NCI-H748 (cell line): ENCODE results near the gene SIN3B.
"Not testable (repeated sequence)": the region's sequence is repeated elsewhere in the genome, so short reads cannot be mapped to it uniquely, and the experiment has no call there.

ENCODE experiments used
- DNase-seq: peaks from one replicate; lab custom pipeline; 2025; ENCODE audit not compliant: unreplicated experiment; lab: John Stamatoyannopoulos, UW

The SIN3B gene

DNA sequence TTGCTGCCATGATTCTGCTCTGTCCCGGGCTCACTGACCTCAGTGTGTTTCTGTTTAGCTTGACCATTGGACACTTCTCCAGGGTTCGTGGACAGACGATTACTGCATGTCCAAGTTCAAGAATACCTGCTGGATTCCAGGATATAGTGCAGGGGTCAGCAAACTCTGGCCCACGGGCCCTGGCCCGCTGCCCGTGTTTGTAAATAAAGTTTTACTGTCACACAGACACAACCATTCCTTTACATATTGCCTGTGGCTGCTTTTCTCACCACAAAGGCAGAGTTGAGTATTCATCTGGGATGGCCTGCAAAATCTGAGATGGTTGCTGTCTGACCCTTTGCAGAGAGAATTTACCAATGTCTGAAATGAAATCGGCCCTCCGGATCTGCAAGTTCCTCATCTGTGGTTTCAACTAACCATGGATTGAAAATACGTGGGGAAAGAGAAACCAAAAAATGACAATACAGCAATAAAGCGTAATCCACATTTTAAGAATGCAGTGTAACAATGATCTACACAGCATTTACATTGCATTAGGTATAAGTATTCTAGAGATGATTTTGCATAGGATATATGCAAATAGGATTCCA, 33.7 kb downstream of the SIN3B start:
- DNase-seq = no peak

DNA sequence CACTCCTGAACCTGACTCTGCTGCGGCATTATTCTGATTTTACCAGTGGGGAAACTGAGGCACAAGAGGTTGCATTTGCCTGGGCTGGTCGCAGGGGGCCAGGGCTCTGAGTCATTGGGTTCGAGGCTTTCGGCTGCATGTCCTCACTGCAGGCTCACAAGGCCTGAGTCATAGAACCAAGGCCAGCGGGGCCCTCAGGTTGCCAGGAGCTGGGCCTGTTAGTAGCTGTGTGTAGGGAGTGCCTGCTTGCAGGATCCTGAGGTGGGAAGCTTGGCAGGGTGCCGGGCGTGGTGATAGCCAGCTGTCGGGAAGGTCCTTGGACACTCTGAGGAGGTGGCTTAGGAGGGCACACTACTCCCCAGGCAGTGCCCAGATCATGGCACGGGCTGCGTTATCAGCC, 38.0 kb downstream of the SIN3B start:
- DNase-seq = no peak

DNA sequence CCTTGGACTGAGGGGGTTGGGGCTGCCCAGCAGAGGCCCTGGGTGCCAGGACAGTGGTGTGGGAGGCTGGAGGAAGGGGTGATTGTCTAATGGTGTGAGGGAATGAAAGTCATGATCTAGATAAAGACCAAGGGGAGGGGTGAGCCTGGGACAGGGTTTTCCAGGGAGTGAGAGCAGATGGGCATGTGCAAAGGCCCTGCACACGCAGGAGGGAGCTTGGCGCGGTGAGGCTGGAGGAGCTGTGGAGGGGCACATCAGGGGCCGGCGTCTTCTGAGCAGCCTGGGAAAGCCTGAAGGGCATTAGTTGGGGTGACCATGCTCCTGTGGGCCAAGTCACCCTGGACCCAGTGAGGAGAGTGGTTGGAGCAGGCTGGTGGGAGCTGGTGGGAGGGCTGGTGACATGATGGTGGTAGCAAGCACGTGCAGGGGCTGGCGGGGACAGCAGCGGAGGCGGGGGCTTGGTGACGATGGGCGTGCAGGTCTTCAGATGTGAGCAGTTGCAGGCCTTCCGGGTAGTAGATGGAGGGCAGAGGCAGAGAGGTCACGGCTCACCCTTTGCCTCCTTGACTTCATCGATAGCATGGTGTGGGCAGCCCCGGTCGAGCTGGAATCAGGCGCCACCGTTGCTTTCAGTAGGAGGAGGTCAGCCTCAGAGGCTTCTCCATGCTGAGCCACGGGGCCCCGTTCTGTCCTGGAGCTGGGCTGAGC, 39.4 kb downstream of the SIN3B start:
- no peak for DNase-seq

DNA sequence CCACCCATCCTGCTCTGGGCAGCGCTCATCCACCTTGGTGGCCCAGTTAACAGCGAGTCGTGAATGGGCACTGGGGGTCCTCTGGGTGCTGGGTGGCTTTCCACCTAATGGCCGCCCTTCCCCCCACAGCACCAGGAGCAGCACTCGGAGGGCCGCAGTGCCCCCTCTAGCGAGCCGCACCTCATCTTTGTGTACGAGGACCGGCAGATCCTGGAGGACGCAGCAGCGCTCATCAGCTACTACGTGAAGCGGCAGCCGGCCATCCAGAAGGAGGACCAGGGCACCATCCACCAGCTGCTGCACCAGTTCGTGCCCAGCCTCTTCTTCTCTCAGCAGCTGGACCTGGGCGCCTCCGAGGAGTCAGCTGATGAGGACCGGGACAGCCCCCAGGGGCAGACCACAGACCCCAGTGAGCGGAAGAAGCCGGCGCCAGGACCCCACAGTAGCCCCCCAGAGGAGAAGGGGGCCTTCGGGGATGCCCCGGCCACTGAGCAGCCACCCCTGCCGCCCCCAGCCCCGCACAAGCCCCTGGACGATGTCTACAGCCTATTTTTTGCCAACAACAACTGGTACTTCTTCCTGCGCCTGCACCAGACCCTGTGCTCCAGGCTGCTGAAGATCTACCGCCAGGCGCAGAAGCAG, 40.3 kb downstream of the SIN3B start:
- DNase-seq = no peak

DNA sequence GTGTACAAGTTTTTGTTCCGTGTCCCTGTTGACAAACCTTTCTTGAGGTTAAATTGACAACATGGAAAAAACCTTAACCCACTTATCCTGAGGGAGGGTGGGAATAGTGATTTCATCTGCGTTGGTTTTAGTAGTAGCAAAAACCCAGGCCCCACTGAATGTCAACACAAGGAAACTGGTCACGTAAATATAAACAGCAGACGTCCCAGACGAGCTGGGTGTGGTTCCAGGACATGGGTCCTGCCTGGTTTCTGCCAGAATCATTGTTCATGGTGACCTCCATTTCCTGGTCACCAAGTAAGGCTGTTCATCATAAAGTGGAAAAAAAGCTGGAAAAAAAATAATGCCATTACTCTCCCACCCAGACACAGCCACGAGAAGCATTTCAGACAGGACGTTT, 42.7 kb downstream of the SIN3B start:
- no peak for DNase-seq

DNA sequence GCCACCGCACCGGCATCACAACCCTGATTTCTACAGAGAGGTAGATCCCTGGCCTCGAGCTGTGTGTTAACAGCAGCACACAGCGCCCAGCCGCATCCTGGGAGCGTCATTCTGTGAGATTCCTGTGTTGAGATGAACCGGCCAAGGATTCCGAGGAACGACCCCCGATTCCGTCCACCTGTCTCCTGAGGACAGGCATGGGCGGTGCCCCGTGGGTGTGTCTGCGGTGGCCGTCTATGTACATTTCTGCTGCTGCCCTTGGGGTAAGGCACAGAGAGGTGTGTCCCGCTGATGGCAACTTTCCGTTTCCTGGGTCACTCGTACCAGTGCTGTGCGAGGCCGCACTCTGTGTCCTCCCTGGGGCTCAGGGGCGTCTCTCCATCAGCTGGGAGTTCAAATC, 43.5 kb downstream of the SIN3B start:
- no peak for DNase-seq

DNA sequence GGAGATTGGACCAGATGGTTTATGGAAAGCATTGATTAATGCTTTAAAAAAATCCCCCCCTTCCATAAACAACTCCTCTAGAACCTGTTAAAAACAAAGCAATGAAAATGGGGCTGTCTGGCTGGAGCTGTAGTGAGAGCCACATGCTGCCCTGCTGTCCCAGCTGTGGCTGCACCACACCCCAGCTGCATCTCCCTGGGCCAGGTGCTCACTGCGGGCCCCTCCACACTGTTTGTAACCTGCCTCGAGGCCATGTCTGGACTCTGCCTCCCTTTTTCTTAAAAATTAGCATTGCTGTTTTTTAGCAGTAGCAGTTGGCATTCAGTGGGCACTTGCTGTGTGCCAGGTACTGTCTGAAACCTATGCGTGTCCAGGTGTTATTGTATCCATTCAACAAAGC, 44.4 kb downstream of the SIN3B start:
- DNase-seq = no peak

DNA sequence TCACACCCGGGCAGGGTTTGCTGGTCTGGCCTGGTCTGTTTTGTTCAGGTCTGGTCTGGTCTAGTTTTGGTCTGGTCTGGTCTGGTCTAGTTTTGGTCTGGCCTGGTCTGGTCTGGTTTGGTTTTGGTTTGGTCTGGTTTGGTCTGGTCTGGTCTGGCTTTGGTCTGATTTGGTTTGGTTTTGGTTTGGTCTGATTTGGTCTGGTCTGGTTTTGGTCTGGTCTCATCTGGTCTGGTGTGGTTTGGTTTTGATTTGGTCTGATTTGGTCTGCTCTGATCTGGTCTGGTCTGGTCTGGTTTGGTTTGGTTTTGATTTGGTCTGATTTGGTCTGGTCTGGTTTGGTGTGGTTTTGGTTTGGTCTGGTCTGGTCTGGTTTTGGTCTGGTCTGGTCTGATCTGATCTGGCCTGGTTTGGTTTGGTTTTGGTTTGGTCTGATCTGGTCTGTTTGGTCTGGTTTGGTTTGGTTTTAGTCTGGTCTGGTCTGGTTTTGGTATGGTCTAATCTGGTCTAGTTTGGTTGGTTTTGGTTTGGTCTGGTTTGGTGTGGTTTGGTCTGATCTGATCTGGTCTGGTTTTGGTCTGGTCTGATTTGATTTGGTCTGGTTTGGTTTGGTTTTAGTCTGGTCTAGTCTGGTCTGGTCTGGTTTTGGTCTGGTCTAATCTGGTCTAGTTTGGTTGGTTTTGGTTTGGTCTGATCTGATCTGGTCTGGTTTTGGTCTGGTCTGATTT, 45.2 kb downstream of the SIN3B start:
- DNase-seq = no peak

DNA sequence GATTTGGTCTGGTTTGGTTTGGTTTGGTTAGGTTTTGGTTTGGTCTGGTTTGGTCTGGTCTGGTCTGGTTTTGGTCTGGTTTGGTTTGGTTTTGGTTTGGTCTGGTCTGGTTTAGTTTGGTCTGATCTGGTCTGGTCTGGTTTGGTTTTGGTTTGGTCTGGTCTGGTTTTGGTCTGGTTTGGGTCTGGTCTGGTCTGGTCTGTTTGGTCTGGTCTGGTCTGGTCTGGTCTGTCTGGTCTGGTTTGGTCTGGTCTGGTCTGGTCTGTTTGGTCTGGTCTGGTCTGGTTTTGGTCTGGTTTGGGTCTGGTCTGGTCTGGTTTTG, 45.7 kb downstream of the SIN3B start:
- DNase-seq = not testable (repeated sequence)

DNA sequence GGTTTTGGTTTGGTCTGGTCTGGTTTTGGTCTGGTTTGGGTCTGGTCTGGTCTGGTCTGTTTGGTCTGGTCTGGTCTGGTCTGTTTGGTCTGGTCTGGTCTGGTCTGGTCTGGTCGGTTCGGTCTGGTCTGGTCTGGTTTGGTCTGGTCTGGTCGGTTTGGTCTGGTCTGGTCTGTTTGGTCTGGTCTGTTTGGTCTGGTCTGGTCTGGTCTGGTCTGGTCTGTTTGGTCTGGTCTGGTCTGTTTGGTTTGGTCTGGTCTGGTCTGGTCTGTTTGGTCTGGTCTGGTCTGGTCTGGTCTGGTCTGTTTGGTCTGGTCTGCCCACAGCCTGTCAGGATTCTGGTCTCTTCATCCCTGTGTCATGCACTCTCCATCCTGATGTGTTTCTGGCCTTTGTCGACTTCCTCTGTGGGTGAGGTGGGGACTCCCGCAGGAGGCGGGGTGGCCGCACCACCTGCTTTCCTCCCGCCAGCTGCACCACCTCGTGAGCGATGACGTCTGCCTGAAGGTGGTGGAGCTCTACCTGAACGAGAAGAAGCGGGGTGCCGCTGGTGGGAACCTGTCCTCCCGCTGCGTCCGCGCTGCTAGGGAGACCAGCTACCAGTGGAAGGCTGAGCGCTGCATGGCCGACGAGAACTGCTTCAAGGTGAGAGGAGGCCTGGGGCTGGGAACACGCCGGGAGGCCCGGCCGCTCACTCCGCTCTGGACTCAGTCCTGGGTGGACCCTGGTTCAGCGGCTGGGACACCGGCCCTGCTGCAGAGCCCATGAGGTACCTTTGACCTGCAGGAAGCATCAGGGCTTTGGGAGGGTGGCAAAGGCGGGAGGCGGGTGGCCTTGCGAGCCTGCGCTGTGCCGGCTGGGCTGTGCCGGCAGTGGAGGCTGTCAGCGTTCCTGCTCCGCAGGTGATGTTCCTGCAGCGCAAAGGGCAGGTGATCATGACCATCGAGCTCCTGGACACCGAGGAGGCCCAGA, 46.7 kb downstream of the SIN3B start:
- no peak for DNase-seq

DNA sequence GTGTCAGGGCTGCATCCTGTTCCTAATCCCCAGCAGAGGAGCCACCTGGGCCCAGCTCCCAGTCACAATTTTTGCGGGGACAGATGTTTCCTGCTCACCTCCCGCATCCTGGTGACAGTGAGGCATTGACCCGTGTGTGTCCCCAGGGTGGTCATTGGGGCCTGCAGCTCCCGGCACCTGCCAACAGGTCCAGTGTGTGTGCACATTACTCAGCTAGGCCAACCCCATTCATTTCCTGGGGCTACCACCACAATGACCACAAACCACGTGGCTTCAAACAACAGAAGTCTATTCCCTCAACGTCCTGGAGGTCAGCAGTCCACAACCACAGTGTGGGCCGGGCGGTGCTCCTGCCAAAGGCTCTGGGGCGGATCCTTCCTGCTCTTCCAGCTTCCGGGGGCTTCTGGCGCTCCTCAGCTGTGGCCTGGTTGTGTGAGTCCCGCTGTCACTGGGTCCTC, 47.7 kb downstream of the SIN3B start:
- no peak for DNase-seq

DNA sequence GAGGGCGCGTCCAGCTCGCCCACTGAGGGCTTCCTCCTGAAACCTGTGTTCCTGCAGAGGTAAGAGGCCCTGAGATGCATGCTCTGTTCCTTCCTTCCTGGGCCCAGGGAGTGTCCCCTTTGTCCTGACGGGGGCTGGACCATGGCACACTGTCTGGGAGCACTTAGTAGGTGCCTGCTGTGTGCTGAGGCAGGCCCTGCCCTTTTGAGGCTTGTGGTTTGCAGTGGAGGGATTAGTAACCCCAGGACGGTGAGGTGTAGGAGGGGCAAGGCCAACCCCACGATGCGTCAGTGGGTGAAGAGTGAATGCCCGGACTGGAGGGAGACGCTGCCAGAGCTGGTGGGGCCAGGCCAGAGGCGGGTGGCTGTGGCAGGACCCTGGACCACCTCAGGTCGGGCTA, 48.4 kb downstream of the SIN3B start:
- DNase-seq = no peak

DNA sequence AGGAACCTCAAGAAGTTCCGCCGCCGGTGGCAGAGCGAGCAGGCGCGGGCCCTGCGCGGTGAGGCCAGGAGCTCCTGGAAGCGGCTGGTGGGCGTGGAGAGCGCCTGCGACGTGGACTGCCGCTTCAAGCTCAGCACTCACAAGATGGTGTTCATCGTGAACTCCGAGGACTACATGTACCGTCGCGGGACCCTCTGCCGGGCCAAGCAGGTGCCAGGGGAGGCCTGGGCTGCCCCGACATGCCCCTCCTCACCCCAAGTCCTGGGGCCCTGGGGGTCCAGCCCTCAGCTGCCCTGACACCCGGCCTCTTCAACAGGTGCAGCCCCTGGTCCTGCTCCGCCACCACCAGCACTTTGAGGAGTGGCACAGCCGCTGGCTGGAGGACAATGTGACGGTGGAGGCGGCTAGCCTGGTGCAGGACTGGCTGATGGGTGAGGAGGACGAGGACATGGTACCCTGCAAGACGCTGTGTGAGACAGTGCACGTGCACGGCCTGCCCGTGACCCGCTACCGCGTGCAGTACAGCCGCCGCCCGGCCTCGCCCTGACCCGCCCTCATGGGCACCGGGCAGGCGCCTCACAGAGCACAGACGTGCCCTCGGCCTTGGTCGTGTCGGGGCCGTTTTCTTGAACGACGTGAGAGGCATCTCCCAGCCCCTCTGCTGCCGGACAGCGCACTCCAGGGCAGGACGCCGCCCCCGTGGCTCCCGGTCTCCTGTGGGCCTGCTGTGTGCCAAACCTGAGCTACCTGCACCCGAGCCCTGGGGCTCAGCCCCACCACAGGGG, 49.2 kb downstream of the SIN3B start:
- DNase-seq = no peak

DNA sequence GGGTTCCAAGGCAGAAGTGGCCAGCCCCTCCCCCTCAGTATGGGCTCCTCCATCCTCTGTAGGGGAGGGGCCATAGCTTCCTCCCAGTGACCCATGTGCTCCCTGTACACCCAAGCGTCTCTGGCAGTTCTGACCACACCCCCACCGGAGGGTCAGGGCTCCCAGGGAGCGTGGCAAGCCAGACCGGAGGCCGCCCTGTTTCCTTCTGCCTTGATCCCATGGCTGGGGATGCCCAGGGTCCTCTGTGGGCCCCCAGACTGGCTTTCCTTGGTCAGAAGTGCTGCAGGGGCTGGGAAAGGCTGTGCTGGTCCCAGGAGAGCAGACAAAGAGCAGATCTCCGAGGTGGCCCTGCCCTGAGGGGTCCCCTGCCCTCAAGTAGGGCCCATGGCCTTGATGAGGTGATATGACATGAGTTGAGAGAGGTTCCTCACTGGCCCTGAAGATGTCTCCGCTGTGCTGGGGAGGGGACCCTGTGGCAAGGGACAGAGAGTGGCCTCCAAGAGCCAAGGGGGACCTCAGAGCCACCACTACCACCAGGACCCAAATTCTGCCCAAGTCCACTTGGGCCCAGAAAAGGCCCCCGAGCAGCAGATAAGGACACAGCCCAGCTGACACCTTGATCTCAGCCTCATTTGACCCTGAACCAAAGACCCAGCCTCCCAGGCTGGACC, 51.8 kb downstream of the SIN3B start:
- no peak for DNase-seq

DNA sequence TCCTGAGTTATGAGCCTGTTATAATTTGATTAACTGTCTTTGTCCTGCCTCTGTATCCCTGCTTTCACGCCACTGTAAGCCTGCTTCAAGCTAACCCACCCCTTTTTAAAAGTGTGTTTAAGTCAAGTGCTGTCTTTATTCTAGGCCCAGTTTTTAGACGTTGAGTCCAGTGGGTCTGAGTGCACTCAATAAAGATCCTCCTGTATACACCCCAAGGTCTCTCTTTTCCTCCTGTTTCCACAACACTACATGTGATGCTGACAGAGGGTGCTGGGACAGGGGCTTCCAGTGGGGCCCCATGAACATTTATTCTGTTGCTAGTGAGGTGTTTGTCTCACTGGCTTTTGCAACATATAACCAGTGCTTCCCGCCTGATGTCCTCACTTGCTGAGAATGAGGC, 52.9 kb downstream of the SIN3B start:
- no peak for DNase-seq

DNA sequence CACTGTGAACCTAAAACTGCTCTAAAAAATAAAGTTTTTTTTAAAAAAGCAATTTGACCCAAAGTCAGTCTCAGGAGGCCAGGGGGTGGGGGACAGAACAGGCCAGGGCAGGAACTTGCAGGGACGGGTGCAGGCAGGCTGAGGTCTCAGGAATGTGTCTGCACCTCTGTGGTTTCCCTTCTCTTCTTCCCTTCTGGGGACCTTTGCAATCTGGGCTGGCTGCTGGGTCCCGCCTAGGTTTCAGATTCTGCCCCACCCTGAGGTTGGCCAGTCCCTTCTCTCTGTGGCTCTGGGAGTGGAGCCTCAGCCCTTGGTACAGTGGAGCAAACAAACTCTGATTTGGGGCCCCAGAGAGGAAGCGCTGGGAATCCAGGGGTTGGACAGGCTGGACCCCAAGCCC, 54.3 kb downstream of the SIN3B start:
- no peak for DNase-seq

DNA sequence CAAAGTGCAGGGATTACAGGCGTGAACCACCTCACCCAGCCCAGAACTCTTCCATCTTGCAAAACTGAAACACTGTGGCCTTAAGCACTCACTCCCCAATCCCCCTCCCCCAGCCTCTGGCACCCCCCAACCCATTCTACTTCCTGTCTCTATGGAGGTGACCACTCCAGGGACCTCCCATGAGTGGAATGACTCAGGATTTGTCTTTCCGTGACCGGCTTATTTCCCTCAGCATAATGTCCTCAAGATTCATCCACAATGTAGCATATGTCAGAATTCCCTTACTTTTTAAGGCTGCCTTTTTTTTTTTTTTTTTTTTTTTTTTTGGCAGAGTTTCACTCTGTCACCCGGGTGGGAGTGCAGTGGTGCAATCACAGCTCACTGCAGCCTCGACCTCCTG, 56.0 kb downstream of the SIN3B start:
- no peak for DNase-seq

DNA sequence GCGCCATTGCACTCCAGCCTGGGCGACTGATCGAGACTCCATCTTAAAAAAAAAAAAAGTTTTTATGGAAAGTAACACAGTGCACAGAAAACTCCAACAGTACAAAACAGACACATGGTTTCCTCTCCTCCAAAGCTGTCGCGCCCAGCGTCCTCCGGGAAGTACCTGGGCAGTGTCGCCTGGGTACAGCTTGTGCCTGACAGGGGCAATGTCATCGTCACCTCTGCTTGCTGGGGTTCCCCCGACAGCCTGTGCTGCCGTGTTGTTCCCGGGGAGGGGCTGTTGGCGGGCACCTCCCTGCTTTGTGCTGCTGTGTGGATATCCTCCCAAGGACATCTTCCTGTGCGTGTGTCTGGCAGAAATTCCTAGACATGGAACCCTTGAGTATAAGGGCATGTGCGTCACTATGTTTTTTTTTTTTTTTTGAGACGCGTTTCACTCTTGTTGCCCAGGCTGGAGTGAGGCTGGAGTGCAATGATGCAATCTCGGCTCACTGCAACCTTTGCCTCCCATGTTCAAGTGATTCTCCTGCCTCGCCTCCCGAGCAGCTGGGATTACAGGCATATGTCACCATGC, 57.2 kb downstream of the SIN3B start:
- no peak for DNase-seq
